Lung (tissue), 12 donors: ENCODE data around the gene GRK3. TPM values are rescaled to one million over a fixed set of nuclear protein-coding genes. Genes with fewer than 3 reads are reported as not detected.

Experiments used
- ATAC-seq: fragments of 200-7000 bp; cut with Tn5 transposase; one replicate; pipeline ENCODE4 v1.9.1; 2020; ENCODE audit warnings: moderate number of reproducible peaks; ENCODE audit not compliant: insufficient read depth, low FRiP score
- DNase-seq, 3 donors: peaks; one replicate each; pipeline ENCODE4 v3.0.0-alpha.2; 2013 to 2017
- H3K27ac ChIP-seq, 2 donors: one replicate each; pipeline ENCODE4 v1.5.1; 2013; ENCODE audit warnings: mild to moderate bottlenecking in 2 of 2, moderate library complexity in 2 of 2, control low read depth in 1 of 2, inconsistent platforms in 1 of 2, low read depth in 1 of 2, low read length in 1 of 2
- H3K27me3 ChIP-seq, 3 donors: one replicate each; pipeline ENCODE4 v1.5.1; 2013; ENCODE audit warnings: low read length in 2 of 3; ENCODE audit not compliant: control insufficient read depth in 3 of 3, insufficient read depth in 3 of 3
- H3K36me3 ChIP-seq, 4 donors: one replicate each; pipeline ENCODE4 v1.5.1; 2013; ENCODE audit warnings: low read length in 4 of 4, mild to moderate bottlenecking in 1 of 4, moderate library complexity in 1 of 4; ENCODE audit not compliant: control insufficient read depth in 4 of 4, insufficient read depth in 4 of 4
- H3K4me1 ChIP-seq, 5 donors: one replicate each; pipeline ENCODE4 v1.5.1; 2013; ENCODE audit warnings: low read length in 5 of 5, mild to moderate bottlenecking in 2 of 5, moderate library complexity in 1 of 5; ENCODE audit not compliant: control insufficient read depth in 5 of 5, insufficient read depth in 5 of 5
- H3K4me3 ChIP-seq: one replicate; pipeline ENCODE4 v1.5.1; 2013; ENCODE audit warnings: mild to moderate bottlenecking, control low read depth, moderate library complexity
- H3K9ac ChIP-seq, 2 donors: one replicate each; pipeline ENCODE4 v1.5.1; 2013; ENCODE audit warnings: low read length in 2 of 2, control low read depth in 1 of 2; ENCODE audit not compliant: insufficient read depth in 1 of 2
- H3K9me3 ChIP-seq, 4 donors: one replicate each; pipeline ENCODE4 v1.5.1; 2013; ENCODE audit warnings: low read length in 3 of 4, mild to moderate bottlenecking in 1 of 4, moderate library complexity in 1 of 4; ENCODE audit not compliant: control insufficient read depth in 4 of 4, insufficient read depth in 3 of 4
- CTCF ChIP-seq: IDR thresholded peaks from 2 replicates; pipeline ENCODE4 v1.5.1; 2012; ENCODE audit warnings: mild to moderate bottlenecking; ENCODE audit errors: control extremely low read depth, extremely low read depth
- WGBS, 2 donors: extraction: QIAGEN DNeasy Blood & Tissue Kit; methylation state at CpG; one replicate each; pipeline ENCODE4 v1.1.7; 2013; 5-methylcytosine and 5-hydroxymethylcytosine counted together
- polyA plus RNA-seq, 2 donors: library from polyadenylated mRNA; stranded (reverse); fragments of 200-250 nt; gene quantifications; one replicate each; pipeline ENCODE4 v1.2.1, GENCODE V29; 2013
- total RNA-seq, 2 donors: library from RNA; depleted of rRNA in 1 of 2; stranded (reverse); fragments of >200 nt in 1 of 2; gene quantifications; one replicate each; pipeline ENCODE4 v1.2.1, GENCODE V29; 2014 to 2021
- donor health status: control.
- donor health status: control.
- donor health status: Bipolar disorder and iron deficiency.
- donor health status: healthy.
- donor health status: DM: yes; HTN: yes; CAD: no.

Gene GRK3
- total and polyA plus RNA-seq, 4 donors: 5.0 to 27.3 (median 18.0) TPM

- H3K4me1 ChIP-seq: peaks cover 0 to 4% (median 0%) of the 10 kb centered on the region in 5 donors
- H3K27ac ChIP-seq: no peak overlapping the region
- H3K36me3 ChIP-seq: peaks cover 0 to 29% (median 0%) of the 10 kb centered on the region in 4 donors
- H3K27me3 ChIP-seq: no peaks in the 10 kb centered on the region
- ATAC-seq: no peak
- TF ChIP-seq CTCF: no peak
- H3K9ac ChIP-seq: no peak overlapping the region
- no peaks in the 10 kb centered on the region for H3K9me3 ChIP-seq
- no peak overlapping the region for H3K4me3 ChIP-seq
- no peak for DNase-seq
- WGBS, 2 donors: 72 to 75% methylated on average over 6 of the region's 6 CpGs
Observed at GRCh38 chr22:25709758-25710157, 145.3 kb downstream of the GRK3 start.

GRCh38 chr22:25710501-25710900 lies 146.0 kb downstream of the GRK3 start:
- DNase-seq: no peak
- Histone ChIP-seq H3K9ac (no peak overlapping the region), H3K36me3 (peaks cover 0 to 27% (median 0%) of the 10 kb centered on the region in 4 donors), H3K4me3 (no peak overlapping the region), H3K27me3 (no peaks in the 10 kb centered on the region), H3K9me3 (no peaks in the 10 kb centered on the region), H3K27ac (no peak overlapping the region), H3K4me1 (peaks cover 0 to 4% (median 0%) of the 10 kb centered on the region in 5 donors)
- ATAC-seq: no peak
- TF ChIP-seq CTCF: no peak
- WGBS, 2 donors: 90 to 94% methylated on average over 7 of the region's 7 CpGs

DNA sequence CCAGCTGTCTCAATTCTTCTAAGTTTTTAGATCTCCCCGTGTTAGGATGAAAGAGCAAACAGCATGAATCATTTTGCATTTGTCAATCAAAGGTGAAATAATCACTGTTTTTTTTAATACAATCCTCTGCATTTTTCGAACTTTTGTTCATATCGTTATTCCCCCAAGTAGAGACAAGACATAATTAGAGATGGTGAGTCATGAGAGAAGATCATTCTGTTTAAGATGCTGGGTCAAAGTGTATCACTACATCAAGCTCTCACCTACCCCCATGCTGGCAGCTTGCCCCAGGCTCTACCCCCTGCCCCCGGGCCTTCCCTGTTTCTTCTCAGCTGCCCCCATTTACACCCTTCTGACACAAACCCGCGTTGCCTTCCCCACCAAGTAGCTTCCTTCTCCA lies 147.0 kb downstream of the GRK3 start:
- WGBS, 2 donors: 83 to 87% methylated on average over 6 of the region's 6 CpGs

More for the DNA sequence above, 147.0 kb downstream of the GRK3 start:
- Histone ChIP-seq H3K36me3 (peaks cover 0 to 23% (median 0%) of the 10 kb centered on the region in 4 donors), H3K4me3 (no peak overlapping the region), H3K4me1 (peaks cover 0 to 4% (median 0%) of the 10 kb centered on the region in 5 donors), H3K9ac (no peak overlapping the region), H3K27me3 (no peaks in the 10 kb centered on the region), H3K27ac (no peak overlapping the region), H3K9me3 (no peaks in the 10 kb centered on the region)
- ATAC-seq (no peak), DNase-seq (no peak)
- TF ChIP-seq CTCF: no peak
